NCI-H446 (cell line): ENCODE results near the gene DGKI.
A peak's percentile ranks its signal among the peaks of the same experiment; 100 is the strongest.

ENCODE experiments used
- DNase-seq, 2 experiments: peaks; one replicate each; lab custom pipeline; 2025; lab: John Stamatoyannopoulos, UW

Gene DGKI

GRCh38 chr7:137343281-137343841 lies 503.4 kb downstream of the DGKI start, which contains the start of gene PTN:
PTN (minus strand) TSS chr7:137343733; CDS start chr7:137254973, 88,760 bp downstream.
- DNase-seq = no peak

- no peak for DNase-seq
These were observed 503.9 kb downstream of the DGKI start for GRCh38 chr7:137342828-137343261.

GRCh38 chr7:137342265-137342664 lies 504.5 kb downstream of the DGKI start:
- no peak for DNase-seq

- peak in 1 of 2 experiments; percentile 12 for DNase-seq
These were observed 508.9 kb downstream of the DGKI start for GRCh38 chr7:137337902-137338301.

- no peak for DNase-seq
These were observed 511.0 kb downstream of the DGKI start for GRCh38 chr7:137335814-137336213.

- DNase-seq = peak in 1 of 2 experiments; percentile 46
These were observed 515.4 kb downstream of the DGKI start for GRCh38 chr7:137331378-137331777.
